Mesodermal cell (in vitro differentiated cells): Measurements from ENCODE around the gene PNRC2.
"Not testable (repeated sequence)": the region's sequence is repeated elsewhere in the genome, so short reads cannot be mapped to it uniquely, and the experiment has no call there.

ENCODE experiments used
- H3K27ac ChIP-seq: 2 replicates; pipeline ENCODE4 v1.7.0; 2013; ENCODE audit warnings: mild to moderate bottlenecking, low read depth, low read length, moderate library complexity; ENCODE audit not compliant: severe bottlenecking
- H3K36me3 ChIP-seq: 2 replicates; pipeline ENCODE4 v1.7.1; 2013; ENCODE audit warnings: mild to moderate bottlenecking, low read length, moderate library complexity; ENCODE audit not compliant: control insufficient read depth, insufficient read depth
- H3K4me1 ChIP-seq: one replicate; pipeline ENCODE4 v1.7.1; 2013; ENCODE audit warnings: mild to moderate bottlenecking, low read length; ENCODE audit not compliant: insufficient read depth, control insufficient read depth, poor library complexity, severe bottlenecking
- H3K4me3 ChIP-seq: 2 replicates; pipeline ENCODE4 v1.7.0; 2013; ENCODE audit warnings: low read length, control low read depth, mild to moderate bottlenecking; ENCODE audit not compliant: insufficient read depth, poor library complexity, severe bottlenecking; ENCODE audit errors: extremely low read depth
- H3K9me3 ChIP-seq: 2 replicates; pipeline ENCODE4 v1.7.1; 2013; ENCODE audit warnings: mild to moderate bottlenecking, low read length, moderate library complexity; ENCODE audit not compliant: control insufficient read depth
- WGBS, 2 experiments: methylation state at CpG; one replicate each; pipeline ENCODE4 v1.1.5; 2013; ENCODE audit warnings: missing lambda C conversion rate in 2 of 2; ENCODE audit not compliant: insufficient coverage in 2 of 2; 5-methylcytosine and 5-hydroxymethylcytosine counted together

The PNRC2 gene

GRCh38 chr1:24009406-24009805 lies 49.8 kb downstream of the PNRC2 start:
- Histone ChIP-seq H3K4me3 (no peak overlapping the region), H3K36me3 (no peaks in the 10 kb centered on the region), H3K4me1 (peaks cover 12% of the 10 kb centered on the region), H3K27ac (no peak overlapping the region), H3K9me3 (no peaks in the 10 kb centered on the region)
- 86 to 100% methylated on average over 1 of the region's 1 CpG for WGBS, 2 experiments

GRCh38 chr1:24010650-24011049 lies 51.0 kb downstream of the PNRC2 start:
- 80 to 85% methylated on average over 3 of the region's 5 CpGs for WGBS, 2 experiments
- Histone ChIP-seq H3K9me3 (no peaks in the 10 kb centered on the region), H3K36me3 (no peaks in the 10 kb centered on the region), H3K4me3 (no peak overlapping the region), H3K27ac (no peak overlapping the region), H3K4me1 (peaks cover 12% of the 10 kb centered on the region)

- H3K27ac ChIP-seq, H3K4me3 ChIP-seq, H3K9me3 ChIP-seq, H3K36me3 ChIP-seq: not testable (repeated sequence)
- 83 to 100% methylated on average over 1 to 7 of the region's 8 CpGs for WGBS, 2 experiments
- H3K4me1 ChIP-seq, result peaks cover 12% of the 10 kb centered on the region
Observed at GRCh38 chr1:24012878-24013277, 53.2 kb downstream of the PNRC2 start.
